Smooth muscle cell (in vitro differentiated cells): ENCODE data around the gene NPC1L1. TPM values are rescaled to one million over a fixed set of nuclear protein-coding genes. Genes with fewer than 3 reads are reported as not detected.

ENCODE experiments used
- DNase-seq: peaks from one replicate; lab custom pipeline; 2025; ENCODE audit not compliant: unreplicated experiment; lab: John Stamatoyannopoulos, UW
- H2AFZ ChIP-seq: fragments of 200-600 bp; sonication (generic); 2 replicates; pipeline ENCODE4 v1.6.0; 2016; ENCODE audit warnings: antibody characterized with exemption, low read depth, mild to moderate bottlenecking
- H3F3A ChIP-seq: fragments of 200-600 bp; sonication (generic); 2 replicates; pipeline ENCODE4 v1.6.0; 2017; ENCODE audit warnings: antibody characterized with exemption, low read depth
- H3K27ac ChIP-seq: fragments of 200-600 bp; sonication (generic); 2 replicates; pipeline ENCODE4 v1.5.1; 2016; ENCODE audit warnings: low read depth, mild to moderate bottlenecking
- H3K27me3 ChIP-seq: fragments of 200-600 bp; sonication (generic); 2 replicates; pipeline ENCODE4 v1.6.1; 2016; ENCODE audit warnings: low read depth, mild to moderate bottlenecking
- H3K36me3 ChIP-seq: fragments of 200-600 bp; sonication (generic); 2 replicates; pipeline ENCODE4 v1.5.1; 2016; ENCODE audit warnings: low read depth
- H3K4me1 ChIP-seq: fragments of 200-600 bp; sonication (generic); 2 replicates; pipeline ENCODE4 v1.5.1; 2016; ENCODE audit warnings: low read depth
- H3K4me2 ChIP-seq: fragments of 200-600 bp; sonication (generic); 2 replicates; pipeline ENCODE4 v1.6.0; 2016; ENCODE audit warnings: mild to moderate bottlenecking
- H3K4me3 ChIP-seq: fragments of 200-600 bp; sonication (generic); 2 replicates; pipeline ENCODE4 v1.5.1; 2016; ENCODE audit warnings: mild to moderate bottlenecking
- H3K79me2 ChIP-seq: fragments of 200-600 bp; sonication (generic); 2 replicates; pipeline ENCODE4 v1.6.0; 2016; ENCODE audit warnings: low read depth, mild to moderate bottlenecking
- H3K9ac ChIP-seq: fragments of 200-600 bp; sonication (generic); 2 replicates; pipeline ENCODE4 v1.6.0; 2016; ENCODE audit warnings: low read depth
- H3K9me3 ChIP-seq: fragments of 200-600 bp; sonication (generic); replicated peaks from 2 replicates; pipeline ENCODE4 v1.5.1; 2016; ENCODE audit warnings: low read depth
- H4K20me1 ChIP-seq: fragments of 200-600 bp; sonication (generic); 2 replicates; pipeline ENCODE4 v1.6.0; 2016; ENCODE audit warnings: low read depth
- WGBS: methylation state at CpG from one replicate; pipeline ENCODE4 v1.1.7; 2016; ENCODE audit warnings: low lambda C conversion rate; 5-methylcytosine and 5-hydroxymethylcytosine counted together
- polyA plus RNA-seq: library from polyadenylated mRNA; unstranded; fragments of >200 nt; fragmentation: Nextera tagmentation; extraction: Ambion mirVana; gene quantifications from 2 replicates; pipeline ENCODE4 v1.2.1, GENCODE V29; 2016
- total RNA-seq: library from RNA; depleted of rRNA; stranded (reverse); fragments of >200 nt; gene quantifications from 2 replicates; pipeline ENCODE4 v1.2.3, GENCODE V29; 2014
- TF ChIP-seq, protein P1 (sequence below): fragments of 200-600 bp; sonication (generic); IDR thresholded peaks from 2 replicates; pipeline ENCODE4 v1.5.1; 2017; ENCODE audit warnings: borderline replicate concordance, mild to moderate bottlenecking, antibody characterized with exemption; ENCODE audit not compliant: insufficient read depth, poor library complexity, severe bottlenecking

NPC1L1 gene
- total and polyA plus RNA-seq, 2 experiments from 2014 or later = 0.04 to 0.25 TPM

DNA sequence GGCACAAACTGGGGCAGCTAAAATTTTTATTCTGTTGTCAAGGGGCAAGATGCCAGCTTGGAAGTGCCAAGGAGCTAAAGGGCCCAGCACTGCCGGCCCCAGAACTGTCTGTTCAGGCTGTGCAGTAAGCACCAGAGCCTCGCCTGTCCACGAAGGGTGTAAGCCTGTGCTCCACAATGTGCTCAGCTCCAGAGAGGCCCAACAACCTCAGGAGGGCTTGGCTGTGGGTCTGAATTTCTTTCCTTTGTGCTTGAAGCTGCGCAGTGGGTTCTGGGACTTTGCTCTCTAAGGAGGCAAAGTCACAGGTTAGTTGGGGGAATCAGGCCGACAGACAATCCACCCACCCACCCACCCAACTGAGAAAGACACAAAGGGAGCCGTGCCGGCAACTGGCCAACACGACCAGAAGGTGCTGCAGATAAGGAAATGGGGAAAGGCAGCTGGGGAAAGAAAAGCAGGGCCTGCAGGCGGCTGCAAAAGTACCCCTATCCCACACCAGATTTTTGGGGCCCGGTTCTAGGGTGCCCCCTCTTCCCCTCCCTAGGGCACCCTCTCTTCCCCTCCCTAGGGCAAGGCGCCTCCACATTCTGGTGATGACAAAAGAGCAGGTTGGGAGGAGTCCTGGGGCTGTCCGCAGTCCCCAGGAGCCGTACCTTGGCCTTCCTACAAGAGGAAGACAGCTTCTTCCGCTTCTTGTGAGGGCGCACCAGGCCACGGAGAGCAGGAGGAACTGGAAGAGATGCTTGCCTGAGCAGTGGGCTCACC lies 24.8 kb upstream of the NPC1L1 start:
- H3K9ac ChIP-seq = no peak overlapping the region
- H2AFZ ChIP-seq = no peak overlapping the region
- peaks cover 7% of the 10 kb centered on the region for H3K36me3 ChIP-seq
- peaks cover 17% of the 10 kb centered on the region for H4K20me1 ChIP-seq
- H3K9me3 ChIP-seq = no peaks in the 10 kb centered on the region
- no peak overlapping the region for H3K4me3 ChIP-seq
- DNase-seq = no peak
- no peaks in the 10 kb centered on the region for H3K27me3 ChIP-seq
- H3K79me2 ChIP-seq = no peaks in the 10 kb centered on the region
- no peak overlapping the region for H3K4me2 ChIP-seq
- 88% methylated on average over 16 of the region's 16 CpGs for WGBS
- H3K4me1 ChIP-seq = no peaks in the 10 kb centered on the region
- no peak overlapping the region for H3K27ac ChIP-seq
- no peaks in the 10 kb centered on the region for H3F3A ChIP-seq
- TF ChIP-seq, protein P1, sequence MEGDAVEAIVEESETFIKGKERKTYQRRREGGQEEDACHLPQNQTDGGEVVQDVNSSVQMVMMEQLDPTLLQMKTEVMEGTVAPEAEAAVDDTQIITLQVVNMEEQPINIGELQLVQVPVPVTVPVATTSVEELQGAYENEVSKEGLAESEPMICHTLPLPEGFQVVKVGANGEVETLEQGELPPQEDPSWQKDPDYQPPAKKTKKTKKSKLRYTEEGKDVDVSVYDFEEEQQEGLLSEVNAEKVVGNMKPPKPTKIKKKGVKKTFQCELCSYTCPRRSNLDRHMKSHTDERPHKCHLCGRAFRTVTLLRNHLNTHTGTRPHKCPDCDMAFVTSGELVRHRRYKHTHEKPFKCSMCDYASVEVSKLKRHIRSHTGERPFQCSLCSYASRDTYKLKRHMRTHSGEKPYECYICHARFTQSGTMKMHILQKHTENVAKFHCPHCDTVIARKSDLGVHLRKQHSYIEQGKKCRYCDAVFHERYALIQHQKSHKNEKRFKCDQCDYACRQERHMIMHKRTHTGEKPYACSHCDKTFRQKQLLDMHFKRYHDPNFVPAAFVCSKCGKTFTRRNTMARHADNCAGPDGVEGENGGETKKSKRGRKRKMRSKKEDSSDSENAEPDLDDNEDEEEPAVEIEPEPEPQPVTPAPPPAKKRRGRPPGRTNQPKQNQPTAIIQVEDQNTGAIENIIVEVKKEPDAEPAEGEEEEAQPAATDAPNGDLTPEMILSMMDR = no peak

DNA sequence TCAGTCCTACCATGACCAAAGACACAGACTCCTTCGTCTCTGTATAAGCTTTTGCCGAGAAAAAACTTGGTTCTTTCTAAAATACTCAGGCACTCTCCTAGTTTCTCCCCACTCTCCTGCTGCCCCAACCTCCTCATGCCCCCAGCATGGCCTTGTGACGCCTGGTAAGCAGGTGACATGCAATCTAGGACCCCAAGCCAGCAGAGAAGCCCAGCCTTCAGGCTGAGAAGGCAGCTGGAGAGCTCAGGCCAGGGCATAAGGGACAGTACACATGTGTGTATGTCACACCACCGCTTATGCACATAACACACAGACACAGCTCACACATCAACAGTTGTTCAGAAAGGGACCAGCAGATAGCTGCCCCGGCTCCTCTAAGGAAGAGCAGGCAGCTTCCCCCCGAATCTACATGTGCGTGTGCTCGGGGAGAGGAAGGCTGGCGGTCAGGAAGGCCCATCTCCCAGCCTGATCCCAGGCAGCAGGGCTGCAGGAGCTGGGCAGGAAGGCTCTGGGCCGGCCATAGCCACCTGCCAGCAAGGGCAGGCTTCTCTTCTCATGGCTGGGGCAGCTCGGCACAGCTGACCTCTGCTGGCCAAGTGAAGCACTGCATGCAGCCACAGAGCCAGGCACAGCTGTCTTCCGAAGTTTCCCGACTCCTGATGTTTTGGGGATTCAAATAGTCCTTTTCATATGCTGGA lies 24.1 kb upstream of the NPC1L1 start:
- no peak overlapping the region for H3K9ac ChIP-seq
- H3K4me1 ChIP-seq = no peaks in the 10 kb centered on the region
- H3K27ac ChIP-seq = no peak overlapping the region
- WGBS = 78% methylated on average over 13 of the region's 13 CpGs
- no peaks in the 10 kb centered on the region for H3K9me3 ChIP-seq
- no peaks in the 10 kb centered on the region for H3K79me2 ChIP-seq
- peaks cover 17% of the 10 kb centered on the region for H4K20me1 ChIP-seq
- H3K36me3 ChIP-seq = peaks cover 7% of the 10 kb centered on the region
- H3K27me3 ChIP-seq = no peaks in the 10 kb centered on the region
- no peak overlapping the region for H3K4me3 ChIP-seq
- H2AFZ ChIP-seq = no peak overlapping the region
- TF ChIP-seq, protein P1 = peak; percentile 88
- H3K4me2 ChIP-seq = no peak overlapping the region
- no peaks in the 10 kb centered on the region for H3F3A ChIP-seq
- DNase-seq = peak; percentile 9

DNA sequence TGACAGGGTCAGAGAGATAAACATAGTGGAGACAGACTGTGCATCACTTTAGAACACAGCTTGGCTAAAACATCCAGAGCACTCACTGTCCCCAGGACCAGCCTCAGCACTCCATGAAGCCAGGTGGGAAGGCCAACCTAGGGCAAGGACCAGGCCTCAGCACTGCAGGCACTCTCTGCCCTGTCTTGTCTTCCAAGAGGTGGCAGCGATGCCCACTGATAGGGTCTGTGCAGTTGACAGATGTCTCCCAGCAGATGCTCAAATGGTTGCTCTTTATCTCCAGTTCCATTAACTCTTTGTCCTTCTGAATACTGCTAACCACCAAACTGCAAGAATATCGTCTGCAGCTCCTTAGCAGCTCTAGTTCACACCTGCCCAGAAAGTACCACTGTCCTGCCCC lies 23.5 kb upstream of the NPC1L1 start:
- no peak overlapping the region for H2AFZ ChIP-seq
- no peak overlapping the region for H3K27ac ChIP-seq
- H3K9me3 ChIP-seq = no peaks in the 10 kb centered on the region
- no peak overlapping the region for H3K4me2 ChIP-seq
- H3K27me3 ChIP-seq = no peaks in the 10 kb centered on the region
- H3K4me3 ChIP-seq = no peak overlapping the region
- TF ChIP-seq, protein P1 = no peak
- no peaks in the 10 kb centered on the region for H3F3A ChIP-seq
- H3K9ac ChIP-seq = no peak overlapping the region
- peaks cover 7% of the 10 kb centered on the region for H3K36me3 ChIP-seq
- H4K20me1 ChIP-seq = peaks cover 17% of the 10 kb centered on the region
- 91% methylated on average over 2 of the region's 2 CpGs for WGBS
- H3K79me2 ChIP-seq = no peaks in the 10 kb centered on the region
- no peaks in the 10 kb centered on the region for H3K4me1 ChIP-seq
- DNase-seq = no peak
